Effector memory CD4-positive, alpha-beta T cell (primary cell): ENCODE results near the gene SETD2.

Experiments used
- DNase-seq, 3 donors: peaks; one replicate each; pipeline ENCODE4 v3.0.0-alpha.2; 2020
- H3K27ac ChIP-seq: 2 replicates; pipeline ENCODE4 v1.7.0; 2013; ENCODE audit warnings: mild to moderate bottlenecking, low read length, moderate library complexity; ENCODE audit not compliant: insufficient read depth, poor library complexity, severe bottlenecking
- H3K27me3 ChIP-seq: replicated peaks from 2 replicates; pipeline ENCODE4 v1.7.0; 2013; ENCODE audit warnings: mild to moderate bottlenecking, low read length; ENCODE audit not compliant: insufficient read depth, control insufficient read depth, poor library complexity, severe bottlenecking
- H3K36me3 ChIP-seq: 2 replicates; pipeline ENCODE4 v1.7.0; 2013; ENCODE audit warnings: mild to moderate bottlenecking, low read length, moderate library complexity; ENCODE audit not compliant: control insufficient read depth, insufficient read depth
- H3K4me1 ChIP-seq: 2 replicates; pipeline ENCODE4 v1.7.0; 2013; ENCODE audit warnings: low read length, mild to moderate bottlenecking; ENCODE audit not compliant: control insufficient read depth, insufficient read depth, poor library complexity, severe bottlenecking
- H3K4me3 ChIP-seq: 2 replicates; pipeline ENCODE4 v1.7.0; 2013; ENCODE audit warnings: low read length, low read depth, mild to moderate bottlenecking; ENCODE audit not compliant: insufficient read depth, poor library complexity, severe bottlenecking
- H3K9me3 ChIP-seq: 2 replicates; pipeline ENCODE4 v1.7.0; 2013; ENCODE audit warnings: mild to moderate bottlenecking, low read length, moderate library complexity; ENCODE audit not compliant: control insufficient read depth

SETD2 gene

DNA sequence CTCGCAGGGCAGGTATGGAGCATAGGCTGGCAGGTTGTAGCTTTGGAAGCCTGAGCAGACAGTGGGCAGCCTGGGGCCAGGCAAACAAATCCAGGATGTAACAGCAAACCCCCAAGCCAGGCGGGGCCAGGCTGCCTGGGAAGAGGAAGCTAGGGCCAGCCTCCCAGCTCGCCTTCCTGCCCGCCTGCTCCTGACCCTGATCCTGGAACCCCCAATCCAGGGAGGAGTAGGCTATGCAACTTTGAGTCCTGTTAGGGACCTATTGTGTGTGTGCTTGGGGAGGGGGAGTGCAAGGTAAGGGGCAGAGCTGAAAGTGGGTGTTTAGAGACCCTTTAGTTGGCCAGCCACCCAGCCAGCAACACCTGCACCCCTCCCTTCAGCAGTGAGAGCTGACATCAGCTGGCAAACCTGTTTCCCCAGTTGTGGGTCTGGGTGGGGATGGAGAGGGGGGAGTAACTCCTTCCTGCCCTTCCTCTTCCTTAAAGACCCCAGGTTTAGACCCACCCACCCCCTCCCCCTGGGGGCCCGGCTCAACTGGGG lies 181.9 kb downstream of the SETD2 start:
- Histone ChIP-seq H3K4me3 (peak overlapping the region; percentile 40), H3K27me3 (no peaks in the 10 kb centered on the region), H3K9me3 (no peaks in the 10 kb centered on the region), H3K4me1 (peaks cover 66% of the 10 kb centered on the region), H3K36me3 (no peaks in the 10 kb centered on the region), H3K27ac (peak overlapping the region; percentile 28)
- no peak for DNase-seq

GRCh38 chr3:46979958-46980497 lies 183.9 kb downstream of the SETD2 start:
- no peaks in the 10 kb centered on the region for H3K27me3 ChIP-seq
- no peak for DNase-seq
- no peaks in the 10 kb centered on the region for H3K36me3 ChIP-seq
- peaks cover 53% of the 10 kb centered on the region for H3K4me1 ChIP-seq
- H3K4me3 ChIP-seq = peak overlapping the region; percentile 86
- no peaks in the 10 kb centered on the region for H3K9me3 ChIP-seq
- peak overlapping the region; percentile 89 for H3K27ac ChIP-seq

DNA sequence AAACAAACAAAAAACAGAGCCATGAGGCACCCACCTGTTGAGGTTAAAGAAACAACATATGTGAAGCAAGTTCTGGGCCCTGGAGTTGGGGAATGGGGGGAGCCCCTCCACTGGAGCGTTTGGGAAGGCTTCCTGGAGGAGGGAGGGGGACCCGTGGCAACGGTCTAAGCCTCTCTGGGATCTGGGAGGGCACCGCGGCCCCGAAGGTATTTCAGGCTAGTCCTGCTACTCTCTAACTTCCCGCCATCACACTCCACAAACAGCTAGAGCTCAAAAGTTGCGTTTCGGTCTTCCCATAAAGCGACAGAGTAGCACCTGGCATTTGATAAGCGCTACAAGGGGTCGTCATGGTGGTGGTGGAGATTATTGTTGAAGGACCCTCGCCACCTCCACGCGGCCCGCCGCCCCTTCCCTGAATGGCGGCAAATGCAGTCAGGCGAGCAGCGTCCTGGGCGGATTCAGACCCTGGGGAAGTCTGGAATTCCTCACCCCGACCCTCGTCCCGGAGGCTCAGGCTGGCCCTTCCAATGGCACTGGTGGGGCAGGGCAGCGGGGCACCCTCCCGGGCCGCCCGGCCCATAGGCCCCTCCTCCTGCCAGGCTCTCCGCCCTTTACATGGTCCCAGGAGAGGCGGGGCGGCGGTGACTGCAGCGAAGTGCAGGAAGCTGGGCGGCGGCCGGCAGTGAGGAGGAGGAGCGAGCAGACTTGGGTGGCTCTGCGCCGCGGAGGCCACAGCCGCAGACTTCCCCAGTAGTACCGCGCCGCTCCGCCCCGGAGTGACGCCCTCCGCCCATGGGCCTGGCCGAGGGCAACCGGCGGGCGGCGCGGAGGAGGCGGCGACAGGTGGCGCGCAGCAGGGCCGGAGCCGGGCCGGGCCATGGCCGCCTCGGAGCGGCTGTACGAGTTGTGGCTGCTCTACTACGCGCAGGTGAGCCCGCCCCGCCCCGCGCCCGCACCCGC lies 184.6 kb downstream of the SETD2 start, which contains the start of gene NBEAL2:
Gene NBEAL2, plus strand, starts transcription at position 682 of the 960 bp plus-strand sequence. Its CDS starts 196 bp downstream, at position 878.
- DNase-seq = peak; percentile 92 to 96 (median 95)
- Histone ChIP-seq H3K4me1 (peaks cover 52% of the 10 kb centered on the region), H3K27me3 (no peaks in the 10 kb centered on the region), H3K9me3 (no peaks in the 10 kb centered on the region), H3K4me3 (peak within 1 kb of the TSS; percentile 86), H3K36me3 (no peaks in the 10 kb centered on the region), H3K27ac (peak within 1 kb of the TSS; percentile 89)

DNA sequence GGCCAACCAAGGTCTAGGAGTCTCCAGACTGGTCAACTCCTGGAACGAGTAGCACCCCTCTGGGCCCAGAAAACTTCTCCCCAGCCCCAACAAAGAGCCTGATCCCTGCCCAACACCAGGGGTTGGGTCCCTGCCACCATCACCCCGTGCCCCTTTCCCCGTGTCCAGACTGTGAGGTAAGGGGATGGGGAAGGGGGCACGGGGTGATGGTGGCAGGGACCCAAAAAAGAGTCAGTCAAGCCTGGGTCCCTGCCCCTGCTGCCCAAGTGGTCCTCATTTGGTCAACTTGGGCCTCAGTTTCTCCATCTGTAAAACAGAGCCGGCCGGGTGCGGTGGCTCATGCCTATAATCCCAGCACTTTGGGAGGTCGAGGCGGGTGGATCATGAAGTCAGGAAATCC lies 185.5 kb downstream of the SETD2 start:
- Histone ChIP-seq H3K36me3 (no peaks in the 10 kb centered on the region), H3K9me3 (no peaks in the 10 kb centered on the region), H3K4me1 (peaks cover 51% of the 10 kb centered on the region), H3K27me3 (no peaks in the 10 kb centered on the region), H3K27ac (peak overlapping the region; percentile 89), H3K4me3 (no peak overlapping the region)
- no peak for DNase-seq

- no peak overlapping the region for H3K4me3 ChIP-seq
- H3K9me3 ChIP-seq = no peaks in the 10 kb centered on the region
- DNase-seq = no peak
- H3K36me3 ChIP-seq = no peaks in the 10 kb centered on the region
- peak overlapping the region; percentile 89 for H3K27ac ChIP-seq
- H3K4me1 ChIP-seq = peaks cover 47% of the 10 kb centered on the region
- no peaks in the 10 kb centered on the region for H3K27me3 ChIP-seq
Observed at GRCh38 chr3:46977811-46978195, 186.1 kb downstream of the SETD2 start.

DNA sequence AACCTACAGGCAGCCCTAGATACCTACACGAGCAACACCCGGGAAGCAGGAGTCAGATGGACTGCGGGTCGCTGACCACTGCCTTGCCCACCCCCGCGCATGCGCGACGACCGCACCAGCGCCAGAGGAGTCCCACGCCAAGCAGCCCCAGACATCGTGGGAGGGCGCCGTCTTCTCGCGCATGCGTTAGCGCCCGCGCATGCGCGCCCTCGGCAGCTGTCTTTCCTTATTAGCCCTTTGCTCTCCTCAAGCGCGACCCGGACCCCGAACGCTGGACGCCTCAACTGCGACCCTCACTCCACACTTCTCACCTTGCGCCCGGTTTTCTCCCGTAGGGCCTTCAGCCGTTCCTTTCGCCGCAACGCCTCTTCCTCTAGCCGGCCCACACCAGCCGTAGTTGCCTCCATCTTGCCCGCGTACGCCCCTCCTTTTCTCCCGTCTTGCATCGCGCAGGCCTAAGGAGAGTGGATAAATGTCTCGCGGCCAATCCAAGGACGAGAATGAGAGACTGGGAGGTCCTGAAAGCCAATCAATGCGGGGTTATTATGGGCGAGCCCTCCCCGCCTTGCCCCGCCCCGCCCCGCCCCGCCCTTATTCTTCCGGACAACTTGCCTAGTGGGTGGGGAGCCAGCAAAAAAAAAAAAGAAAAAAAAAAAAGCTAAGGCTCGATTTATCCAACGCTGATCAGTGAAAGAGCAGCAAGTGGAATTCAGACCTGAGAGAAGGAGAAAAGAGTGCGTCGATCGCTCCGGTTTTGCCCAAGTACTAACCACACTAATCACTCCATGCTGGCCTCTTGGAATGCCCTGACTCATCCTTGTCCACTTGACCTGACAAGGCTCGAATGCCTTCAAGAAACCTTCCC lies 187.4 kb downstream of the SETD2 start, which contains the start of gene CCDC12:
Gene CCDC12, minus strand, starts transcription at position 420 of the 865 bp plus-strand sequence. Its CDS starts 13 bp downstream, at position 407.
- Histone ChIP-seq H3K9me3 (no peaks in the 10 kb centered on the region), H3K27ac (peak within 1 kb of the TSS; percentile 92), H3K36me3 (no peaks in the 10 kb centered on the region), H3K4me1 (peaks cover 44% of the 10 kb centered on the region), H3K4me3 (peak within 1 kb of the TSS; percentile 81), H3K27me3 (no peaks in the 10 kb centered on the region)
- DNase-seq = peak; percentile 91 to 96 (median 94)

GRCh38 chr3:46974421-46975171 lies 189.3 kb downstream of the SETD2 start:
- peaks cover 43% of the 10 kb centered on the region for H3K4me1 ChIP-seq
- no peaks in the 10 kb centered on the region for H3K36me3 ChIP-seq
- no peak for DNase-seq
- no peaks in the 10 kb centered on the region for H3K9me3 ChIP-seq
- no peaks in the 10 kb centered on the region for H3K27me3 ChIP-seq
- H3K27ac ChIP-seq = no peak overlapping the region
- no peak overlapping the region for H3K4me3 ChIP-seq

- no peak overlapping the region for H3K4me3 ChIP-seq
- peaks cover 42% of the 10 kb centered on the region for H3K4me1 ChIP-seq
- DNase-seq = no peak
- peaks cover 10% of the 10 kb centered on the region for H3K36me3 ChIP-seq
- H3K9me3 ChIP-seq = no peaks in the 10 kb centered on the region
- H3K27me3 ChIP-seq = no peaks in the 10 kb centered on the region
- H3K27ac ChIP-seq = no peak overlapping the region
Observed at GRCh38 chr3:46972396-46972795, 191.5 kb downstream of the SETD2 start.

GRCh38 chr3:46971742-46972141 lies 192.2 kb downstream of the SETD2 start:
- H3K27me3 ChIP-seq = no peaks in the 10 kb centered on the region
- H3K4me1 ChIP-seq = peaks cover 49% of the 10 kb centered on the region
- no peak overlapping the region for H3K27ac ChIP-seq
- no peak for DNase-seq
- H3K36me3 ChIP-seq = peaks cover 10% of the 10 kb centered on the region
- H3K9me3 ChIP-seq = no peaks in the 10 kb centered on the region
- no peak overlapping the region for H3K4me3 ChIP-seq
